TTC549 (cell line): Measurements from ENCODE around the gene PRIMA1.

ENCODE experiments used
- FAIRE-seq: peaks from 2 replicates; lab custom pipeline; 2012; peaks lifted over from hg19 to GRCh38; lab: Jason Lieb, UNC

Gene PRIMA1

DNA sequence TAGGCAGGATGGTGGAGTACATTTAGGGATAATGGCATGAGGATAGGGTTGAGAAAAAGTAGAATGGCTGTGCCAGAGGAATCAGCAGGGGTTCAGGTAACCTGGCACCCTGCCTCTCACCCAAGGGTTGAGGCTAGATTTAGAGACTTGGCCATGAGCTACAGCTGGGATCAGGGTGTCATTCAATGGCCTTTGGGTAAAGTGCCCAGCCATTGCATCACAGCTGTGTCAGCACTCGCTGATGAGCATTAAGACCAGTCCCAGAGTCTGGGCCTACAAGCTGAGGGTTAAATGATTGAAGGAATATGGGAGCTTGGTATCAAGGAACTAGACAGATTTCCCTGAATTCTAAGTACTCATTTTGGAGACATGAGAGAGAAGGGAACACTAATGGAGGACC, 113.9 kb downstream of the PRIMA1 start:
- FAIRE-seq, result no peak

DNA sequence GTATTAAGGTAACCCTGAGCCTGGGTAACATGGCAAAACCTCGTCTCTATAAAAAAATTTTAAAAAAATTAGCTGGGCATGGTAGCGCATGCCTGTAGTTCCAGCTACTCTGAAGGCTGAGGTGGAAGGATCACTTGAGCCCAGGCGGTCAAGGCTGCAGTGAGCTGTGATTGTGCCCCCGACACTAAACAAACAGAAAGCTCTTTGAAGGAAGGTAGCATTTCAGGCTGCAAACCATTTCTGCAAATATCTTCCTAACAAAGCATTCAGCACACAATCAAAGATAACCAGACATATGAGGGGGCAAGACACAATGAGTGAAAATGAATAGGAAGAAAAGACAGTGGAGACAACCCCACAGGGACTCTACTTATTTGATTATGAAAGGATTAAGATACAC, 118.7 kb downstream of the PRIMA1 start:
- no peak for FAIRE-seq
